ENCODE data around the gene TNFRSF11A.

The TNFRSF11A gene

DNA sequence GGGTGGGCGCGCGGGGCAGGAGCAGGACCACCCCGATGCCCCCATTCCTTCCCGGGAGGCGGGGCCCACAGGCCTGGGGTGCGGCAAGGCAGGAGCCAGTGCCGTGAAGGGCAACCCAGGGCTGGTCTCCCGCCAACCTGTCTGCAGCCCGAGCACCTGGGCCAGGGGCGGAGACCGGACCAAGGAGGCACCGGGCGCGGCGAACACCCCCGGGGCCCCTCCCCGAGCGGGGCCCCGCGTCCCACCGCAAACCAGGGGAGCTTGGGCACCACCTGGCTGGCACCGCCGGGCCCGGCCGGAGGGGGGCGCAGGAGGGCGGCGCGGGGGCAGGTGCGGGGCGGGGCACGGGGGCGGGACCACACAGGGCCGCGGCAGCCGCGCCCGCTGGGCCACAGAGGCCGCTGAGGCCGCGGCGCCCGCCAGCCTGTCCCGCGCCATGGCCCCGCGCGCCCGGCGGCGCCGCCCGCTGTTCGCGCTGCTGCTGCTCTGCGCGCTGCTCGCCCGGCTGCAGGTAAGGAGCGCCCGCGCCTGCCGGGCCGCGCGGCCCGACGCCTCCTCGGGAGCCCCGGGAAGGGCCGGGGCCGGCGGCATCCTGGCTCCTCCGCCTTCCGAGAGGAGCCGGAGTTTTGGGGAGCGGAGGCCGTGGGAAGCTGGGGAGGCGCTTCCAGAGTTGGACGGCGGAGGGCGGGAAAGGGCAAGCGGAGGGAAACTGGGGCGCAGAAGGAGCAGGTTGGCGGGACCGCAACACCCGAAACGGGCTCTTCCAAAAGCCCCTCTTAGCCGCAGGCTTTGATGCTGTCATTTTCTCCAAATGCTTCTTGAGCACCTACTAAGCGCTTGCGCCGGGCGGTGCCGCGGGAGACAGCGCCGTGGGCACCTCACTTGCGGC, at the start of gene TNFRSF11A:
TSS of gene TNFRSF11A (plus strand) at position 394 of the 889 bp plus-strand sequence. CDS start at position 437, 43 bp downstream.
- no peaks in the 10 kb centered on the region for H3K9me3 ChIP-seq (ENCODE audit: low read length)
- peaks cover 4% of the 10 kb centered on the region for H3K4me1 ChIP-seq (ENCODE audit: insufficient read depth, low read length)
- H3K4me3 ChIP-seq (ENCODE audit: low read length): peak within 1 kb of the TSS; percentile 33
- H3K27me3 ChIP-seq (ENCODE audit: insufficient read depth, low read length): peaks cover 83% of the 10 kb centered on the region
- H3K36me3 ChIP-seq (ENCODE audit: insufficient read depth, low read length): no peaks in the 10 kb centered on the region
- peak within 1 kb of the TSS; percentile 30 for H2AFZ ChIP-seq (ENCODE audit: low read depth, low read length)

DNA sequence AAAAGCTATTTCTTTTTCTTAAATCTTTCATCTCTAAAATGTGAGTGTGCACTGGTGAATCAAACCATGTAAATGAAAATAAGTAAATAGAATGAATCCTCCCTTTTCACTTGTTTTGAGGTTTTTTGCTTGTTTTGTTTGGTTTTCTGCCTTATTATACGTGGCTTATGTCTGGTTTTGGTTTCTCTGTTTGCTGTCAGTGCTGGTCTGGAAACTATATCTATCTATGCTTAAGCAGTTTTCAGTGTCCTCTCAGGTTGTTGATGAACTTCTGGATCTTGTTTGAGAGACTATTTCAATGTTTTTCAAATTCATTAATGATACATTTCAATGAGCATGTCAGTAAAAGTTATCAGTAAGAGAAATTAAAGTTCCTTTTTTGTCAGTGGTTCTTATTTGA, 48.1 kb upstream of the TNFRSF11A start:
- H3K4me3 ChIP-seq (ENCODE audit: low read length): no peak overlapping the region

DNA sequence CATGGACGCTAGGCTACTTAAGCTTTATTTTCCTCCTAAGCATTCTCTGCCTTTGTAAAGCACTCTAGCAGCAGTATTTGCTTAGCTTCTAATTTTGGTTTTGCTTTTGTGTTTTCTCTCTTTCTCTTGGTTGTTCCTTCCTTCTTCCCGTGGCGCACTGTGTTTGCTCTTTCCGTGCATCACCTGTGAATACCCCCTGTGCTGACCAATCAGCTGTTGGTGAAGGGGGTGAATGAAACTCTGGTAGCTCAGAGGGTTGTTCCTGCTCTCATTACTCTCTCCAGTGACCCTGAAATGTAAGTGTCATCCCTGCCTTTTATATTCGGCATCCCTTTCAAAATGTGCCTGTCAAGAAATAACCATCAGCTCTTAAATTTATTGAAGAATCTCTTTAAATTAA, 45.5 kb upstream of the TNFRSF11A start:
- peaks cover 45% of the 10 kb centered on the region for H3K36me3 ChIP-seq (ENCODE audit: insufficient read depth, low read length)
- no peak overlapping the region for H2AFZ ChIP-seq (ENCODE audit: low read depth, low read length)
- H3K9me3 ChIP-seq (ENCODE audit: low read length): no peaks in the 10 kb centered on the region
- no peaks in the 10 kb centered on the region for H3K27me3 ChIP-seq (ENCODE audit: insufficient read depth, low read length)
- H3K4me3 ChIP-seq (ENCODE audit: low read length): no peak overlapping the region
- peaks cover 3% of the 10 kb centered on the region for H3K4me1 ChIP-seq (ENCODE audit: insufficient read depth, low read length)

More for the DNA sequence above, 48.1 kb upstream of the TNFRSF11A start:
- Histone ChIP-seq H3K27me3 (ENCODE audit: insufficient read depth, low read length) (no peaks in the 10 kb centered on the region), H2AFZ (ENCODE audit: low read depth, low read length) (no peak overlapping the region), H3K36me3 (ENCODE audit: insufficient read depth, low read length) (peaks cover 34% of the 10 kb centered on the region), H3K9me3 (ENCODE audit: low read length) (no peaks in the 10 kb centered on the region), H3K4me1 (ENCODE audit: insufficient read depth, low read length) (peaks cover 3% of the 10 kb centered on the region)

DNA sequence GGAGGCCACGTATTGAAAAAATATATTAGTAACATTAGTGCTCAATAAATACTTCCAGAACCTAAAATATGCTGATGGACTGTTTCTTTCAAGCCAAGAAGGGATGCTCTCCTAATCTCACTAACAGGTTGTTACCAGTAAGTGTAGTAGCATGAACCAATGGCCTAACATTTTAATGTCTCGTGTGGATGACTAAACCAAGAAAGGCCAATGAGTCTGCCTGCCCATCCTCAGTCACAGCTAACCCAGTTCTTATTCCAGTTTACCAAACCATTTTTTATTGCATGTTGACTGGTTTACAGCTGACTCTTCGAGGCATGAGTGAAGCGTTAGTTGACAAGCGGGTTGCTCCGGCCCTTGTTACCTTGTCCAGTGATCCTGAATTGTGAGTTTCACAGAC, 45.1 kb upstream of the TNFRSF11A start:
- H3K9me3 ChIP-seq (ENCODE audit: low read length): no peaks in the 10 kb centered on the region
- peaks cover 47% of the 10 kb centered on the region for H3K36me3 ChIP-seq (ENCODE audit: insufficient read depth, low read length)
- H3K27me3 ChIP-seq (ENCODE audit: insufficient read depth, low read length): no peaks in the 10 kb centered on the region
- H2AFZ ChIP-seq (ENCODE audit: low read depth, low read length): no peak overlapping the region
- peaks cover 3% of the 10 kb centered on the region for H3K4me1 ChIP-seq (ENCODE audit: insufficient read depth, low read length)
- H3K4me3 ChIP-seq (ENCODE audit: low read length): no peak overlapping the region

DNA sequence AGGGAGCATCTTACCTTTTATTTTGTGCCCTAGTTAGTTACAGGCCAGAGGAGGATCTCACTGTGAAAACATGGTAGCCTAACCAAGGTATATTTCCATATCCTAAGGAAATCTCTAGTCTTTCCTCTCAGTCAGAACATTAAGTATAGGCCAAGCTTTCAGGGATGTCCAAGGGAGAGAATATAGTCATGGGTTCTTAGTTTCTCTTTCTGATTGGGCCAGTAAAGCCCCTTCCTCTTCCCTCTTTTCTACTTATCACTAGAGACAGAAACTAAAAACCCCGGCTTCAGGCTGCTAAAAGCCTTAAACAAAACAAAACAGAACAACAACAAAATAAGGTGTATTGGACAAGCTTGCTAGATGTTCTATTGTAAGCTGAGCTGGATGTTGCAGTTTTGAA, 44.3 kb upstream of the TNFRSF11A start:
- Histone ChIP-seq H3K4me1 (ENCODE audit: insufficient read depth, low read length) (peaks cover 3% of the 10 kb centered on the region), H3K4me3 (ENCODE audit: low read length) (no peak overlapping the region), H3K36me3 (ENCODE audit: insufficient read depth, low read length) (peaks cover 53% of the 10 kb centered on the region), H2AFZ (ENCODE audit: low read depth, low read length) (no peak overlapping the region), H3K27me3 (ENCODE audit: insufficient read depth, low read length) (no peaks in the 10 kb centered on the region), H3K9me3 (ENCODE audit: low read length) (no peaks in the 10 kb centered on the region)

DNA sequence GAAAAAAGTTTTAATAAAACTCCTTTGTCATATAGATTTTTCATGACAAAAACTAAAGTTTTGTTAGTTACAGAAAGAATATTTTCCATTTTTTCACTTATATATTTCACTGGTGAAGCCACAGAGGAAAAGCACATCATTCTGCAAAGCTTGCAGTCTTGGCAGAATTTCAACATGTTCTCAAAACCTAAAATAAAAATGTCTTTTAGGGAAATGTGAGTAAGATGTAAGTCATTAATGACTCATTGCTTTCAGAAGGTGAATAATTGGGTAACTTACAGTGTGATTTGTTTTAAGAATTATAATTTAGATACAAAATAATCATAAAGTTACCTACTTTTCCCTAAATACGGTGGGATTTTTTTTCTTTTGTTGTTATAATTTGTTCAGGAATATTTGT, 43.4 kb upstream of the TNFRSF11A start:
- no peak overlapping the region for H3K4me3 ChIP-seq (ENCODE audit: low read length)
- H2AFZ ChIP-seq (ENCODE audit: low read depth, low read length): no peak overlapping the region

DNA sequence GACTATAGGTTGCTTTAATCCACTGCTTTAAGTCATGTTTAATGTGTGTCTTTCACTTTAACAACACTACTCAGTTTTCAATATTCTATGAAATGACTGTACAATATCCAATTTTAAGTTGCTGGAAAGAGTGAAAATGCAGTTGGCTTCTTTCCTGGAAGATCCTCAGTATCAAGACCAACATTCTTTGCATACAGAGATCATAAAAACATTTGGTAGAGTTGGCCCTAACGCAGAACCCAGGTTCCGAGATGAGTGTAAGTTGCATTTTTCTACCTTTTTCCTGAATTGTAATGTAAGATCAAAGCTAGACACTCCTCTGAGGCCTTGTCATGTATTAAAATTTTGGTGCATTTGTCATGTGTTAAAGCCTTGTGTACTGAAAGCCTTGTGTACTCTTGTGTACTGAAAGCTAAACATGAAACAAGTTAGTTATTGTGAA, 42.9 kb upstream of the TNFRSF11A start:
- Histone ChIP-seq H3K9me3 (ENCODE audit: low read length) (no peaks in the 10 kb centered on the region), H3K36me3 (ENCODE audit: insufficient read depth, low read length) (peaks cover 50% of the 10 kb centered on the region), H3K4me1 (ENCODE audit: insufficient read depth, low read length) (peaks cover 3% of the 10 kb centered on the region), H2AFZ (ENCODE audit: low read depth, low read length) (no peak overlapping the region), H3K27me3 (ENCODE audit: insufficient read depth, low read length) (no peaks in the 10 kb centered on the region), H3K4me3 (ENCODE audit: low read length) (no peak overlapping the region)

More for the DNA sequence above, 43.4 kb upstream of the TNFRSF11A start:
- H3K27me3 ChIP-seq (ENCODE audit: insufficient read depth, low read length): no peaks in the 10 kb centered on the region
- peaks cover 3% of the 10 kb centered on the region for H3K4me1 ChIP-seq (ENCODE audit: insufficient read depth, low read length)
- no peaks in the 10 kb centered on the region for H3K9me3 ChIP-seq (ENCODE audit: low read length)
- peaks cover 50% of the 10 kb centered on the region for H3K36me3 ChIP-seq (ENCODE audit: insufficient read depth, low read length)

DNA sequence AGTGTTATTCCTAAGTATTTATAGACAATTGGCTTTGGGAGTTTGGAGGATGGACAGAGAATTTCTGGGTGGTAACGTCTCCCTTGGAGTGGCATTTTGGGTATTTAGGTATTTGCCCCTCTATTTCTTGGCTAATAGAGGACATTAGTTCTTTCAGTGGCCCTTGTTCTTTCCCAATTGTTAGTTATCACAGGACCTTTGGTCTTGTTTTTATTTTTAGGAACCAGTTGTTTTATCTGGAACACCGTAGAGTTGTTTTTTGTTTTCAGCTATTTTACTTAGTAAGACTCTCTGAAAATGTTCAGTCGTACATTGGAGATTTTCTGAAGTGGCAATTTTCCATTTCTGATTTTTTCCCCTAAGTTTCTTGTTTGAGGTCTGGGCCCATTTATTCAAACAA, 40.5 kb upstream of the TNFRSF11A start:
- H3K4me1 ChIP-seq (ENCODE audit: insufficient read depth, low read length): peaks cover under 1% of the 10 kb centered on the region
- peaks cover 56% of the 10 kb centered on the region for H3K36me3 ChIP-seq (ENCODE audit: insufficient read depth, low read length)
- no peak overlapping the region for H3K4me3 ChIP-seq (ENCODE audit: low read length)
- H3K9me3 ChIP-seq (ENCODE audit: low read length): no peaks in the 10 kb centered on the region
- no peak overlapping the region for H2AFZ ChIP-seq (ENCODE audit: low read depth, low read length)
- H3K27me3 ChIP-seq (ENCODE audit: insufficient read depth, low read length): no peaks in the 10 kb centered on the region

DNA sequence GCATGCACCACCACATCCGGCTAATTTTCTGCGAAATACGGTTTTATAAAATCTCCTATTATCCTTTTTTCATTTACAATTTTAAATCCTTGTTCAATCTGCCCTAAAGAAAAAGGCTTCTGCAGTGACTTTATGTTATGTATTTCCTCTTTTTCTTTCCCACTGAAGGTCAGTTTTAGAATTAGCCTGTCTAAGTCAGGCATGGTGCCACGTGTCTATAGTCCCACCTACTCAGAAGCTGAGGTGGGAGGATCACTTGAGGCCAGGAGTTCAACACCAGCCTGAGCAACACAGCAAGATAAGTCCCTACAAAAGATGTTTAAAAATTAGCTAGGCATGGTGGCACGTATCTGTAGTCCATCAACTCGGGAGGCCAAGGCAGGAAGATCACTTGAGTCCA, 39.8 kb upstream of the TNFRSF11A start:
- no peak overlapping the region for H2AFZ ChIP-seq (ENCODE audit: low read depth, low read length)
- H3K4me3 ChIP-seq (ENCODE audit: low read length): no peak overlapping the region
- no peaks in the 10 kb centered on the region for H3K9me3 ChIP-seq (ENCODE audit: low read length)
- peaks cover 55% of the 10 kb centered on the region for H3K36me3 ChIP-seq (ENCODE audit: insufficient read depth, low read length)
- H3K4me1 ChIP-seq (ENCODE audit: insufficient read depth, low read length): no peaks in the 10 kb centered on the region
- H3K27me3 ChIP-seq (ENCODE audit: insufficient read depth, low read length): no peaks in the 10 kb centered on the region

DNA sequence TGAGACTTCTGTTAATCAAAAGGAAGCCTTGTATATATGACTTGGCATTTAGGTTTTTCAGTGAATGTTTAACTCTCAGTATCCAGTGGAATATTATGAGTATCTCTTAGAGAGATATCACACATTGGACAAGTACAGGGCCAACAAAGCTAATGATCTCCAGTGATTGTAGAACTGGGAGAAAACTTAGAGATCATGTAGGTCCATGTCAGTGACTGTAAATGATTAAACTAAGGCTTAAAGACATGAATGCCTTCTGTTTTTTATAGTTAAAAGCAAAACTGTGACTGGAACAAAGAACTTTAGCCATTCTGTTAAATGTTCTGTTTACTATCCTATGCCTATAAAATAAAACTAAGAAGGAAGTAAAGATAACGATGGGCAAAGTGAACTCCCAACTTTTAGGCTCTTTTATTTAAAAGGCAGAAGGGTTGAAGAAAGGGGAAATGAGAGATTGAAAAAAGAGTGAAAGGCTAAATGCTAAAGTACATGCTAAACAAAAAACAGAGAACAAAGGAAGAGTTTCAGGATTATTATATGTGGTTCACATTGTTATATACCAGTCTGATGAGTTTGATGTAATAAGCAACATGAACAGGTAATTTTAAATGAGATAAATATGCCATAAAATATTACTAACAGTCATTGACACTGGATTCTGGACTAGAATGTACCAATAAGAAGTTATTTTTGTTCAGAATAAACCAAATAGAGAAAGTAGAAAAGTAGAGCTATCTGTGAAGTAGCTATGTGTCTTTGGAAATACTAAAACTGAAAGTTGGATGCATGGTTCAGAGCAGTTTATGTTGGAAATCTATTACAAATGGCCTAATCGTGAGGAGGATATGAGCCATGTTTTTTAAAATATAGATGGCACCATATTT, 37.1 kb upstream of the TNFRSF11A start:
- no peaks in the 10 kb centered on the region for H3K27me3 ChIP-seq (ENCODE audit: insufficient read depth, low read length)
- H3K4me3 ChIP-seq (ENCODE audit: low read length): no peak overlapping the region
- no peaks in the 10 kb centered on the region for H3K4me1 ChIP-seq (ENCODE audit: insufficient read depth, low read length)
- H3K36me3 ChIP-seq (ENCODE audit: insufficient read depth, low read length): peaks cover 55% of the 10 kb centered on the region
- H3K9me3 ChIP-seq (ENCODE audit: low read length): peaks cover 1% of the 10 kb centered on the region
- H2AFZ ChIP-seq (ENCODE audit: low read depth, low read length): no peak overlapping the region

DNA sequence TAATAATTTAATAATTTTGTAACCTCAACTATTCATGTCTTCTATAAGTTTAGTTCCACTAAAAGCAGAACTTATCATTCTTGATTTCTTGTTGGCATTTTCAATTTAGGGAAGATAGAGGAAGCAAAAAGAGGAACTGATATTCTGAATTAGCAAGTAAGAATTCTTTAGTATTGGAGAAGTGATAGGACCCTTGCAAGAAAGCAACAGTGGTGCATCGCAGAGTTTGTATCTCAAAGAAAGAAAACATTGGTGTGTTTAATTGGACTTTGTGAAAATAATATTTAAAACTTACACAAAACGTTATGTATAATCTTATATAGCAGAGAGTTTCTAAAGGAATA, 36.5 kb upstream of the TNFRSF11A start:
- Histone ChIP-seq H3K4me1 (ENCODE audit: insufficient read depth, low read length) (no peaks in the 10 kb centered on the region), H3K9me3 (ENCODE audit: low read length) (peaks cover 1% of the 10 kb centered on the region), H3K27me3 (ENCODE audit: insufficient read depth, low read length) (no peaks in the 10 kb centered on the region), H3K4me3 (ENCODE audit: low read length) (no peak overlapping the region), H3K36me3 (ENCODE audit: insufficient read depth, low read length) (peaks cover 52% of the 10 kb centered on the region), H2AFZ (ENCODE audit: low read depth, low read length) (no peak overlapping the region)

DNA sequence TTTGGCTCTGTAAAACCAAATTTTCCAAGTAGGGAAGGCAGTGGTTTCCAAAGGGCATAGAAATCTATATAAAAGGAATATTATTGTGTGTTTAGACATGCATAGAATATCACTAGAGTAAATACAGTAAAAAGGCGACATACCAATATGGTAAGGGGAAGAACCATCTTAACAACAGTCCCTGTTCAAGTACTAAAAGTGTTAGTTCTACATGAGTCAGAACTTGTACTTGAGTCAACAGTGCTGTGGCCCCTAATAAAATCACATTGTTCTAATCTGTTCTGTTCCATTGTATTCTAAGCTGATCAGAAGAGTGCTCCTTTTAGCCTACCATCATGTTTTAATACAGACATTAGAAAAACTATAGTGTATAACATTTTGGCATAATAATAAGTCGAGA, 36.1 kb upstream of the TNFRSF11A start:
- Histone ChIP-seq H3K4me1 (ENCODE audit: insufficient read depth, low read length) (no peaks in the 10 kb centered on the region), H3K27me3 (ENCODE audit: insufficient read depth, low read length) (no peaks in the 10 kb centered on the region), H2AFZ (ENCODE audit: low read depth, low read length) (no peak overlapping the region), H3K4me3 (ENCODE audit: low read length) (no peak overlapping the region), H3K36me3 (ENCODE audit: insufficient read depth, low read length) (peaks cover 52% of the 10 kb centered on the region), H3K9me3 (ENCODE audit: low read length) (peaks cover 1% of the 10 kb centered on the region)

DNA sequence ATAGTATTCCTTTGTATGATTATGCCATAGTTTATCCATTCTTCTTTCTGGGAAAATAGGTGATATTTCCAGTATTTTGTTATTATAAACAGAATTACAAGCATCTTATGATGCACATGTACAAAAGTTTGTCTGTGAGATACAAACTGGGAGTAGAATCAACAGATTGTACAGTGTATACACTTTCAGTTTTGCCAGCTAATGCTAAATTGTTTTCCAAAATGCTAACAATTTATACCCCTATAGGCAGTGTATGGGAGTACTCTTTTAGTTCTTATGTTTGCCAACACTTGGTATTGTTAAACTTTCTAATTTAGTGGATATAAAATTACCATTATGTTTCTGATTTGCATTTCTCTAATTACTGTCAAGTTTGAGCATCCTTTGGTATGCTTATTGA, 31.0 kb upstream of the TNFRSF11A start:
- Histone ChIP-seq H2AFZ (ENCODE audit: low read depth, low read length) (no peak overlapping the region), H3K36me3 (ENCODE audit: insufficient read depth, low read length) (peaks cover 42% of the 10 kb centered on the region), H3K4me3 (ENCODE audit: low read length) (no peak overlapping the region), H3K9me3 (ENCODE audit: low read length) (peaks cover 1% of the 10 kb centered on the region), H3K4me1 (ENCODE audit: insufficient read depth, low read length) (peaks cover 3% of the 10 kb centered on the region), H3K27me3 (ENCODE audit: insufficient read depth, low read length) (no peaks in the 10 kb centered on the region)
